ENCODE data around the gene ANO6. TPM values are rescaled to one million over a fixed set of nuclear protein-coding genes. Genes with fewer than 3 reads are reported as not detected.

The ANO6 gene
- total RNA-seq, 4 donors from 2014 or later, result 117 to 224 (median 170) TPM

DNA sequence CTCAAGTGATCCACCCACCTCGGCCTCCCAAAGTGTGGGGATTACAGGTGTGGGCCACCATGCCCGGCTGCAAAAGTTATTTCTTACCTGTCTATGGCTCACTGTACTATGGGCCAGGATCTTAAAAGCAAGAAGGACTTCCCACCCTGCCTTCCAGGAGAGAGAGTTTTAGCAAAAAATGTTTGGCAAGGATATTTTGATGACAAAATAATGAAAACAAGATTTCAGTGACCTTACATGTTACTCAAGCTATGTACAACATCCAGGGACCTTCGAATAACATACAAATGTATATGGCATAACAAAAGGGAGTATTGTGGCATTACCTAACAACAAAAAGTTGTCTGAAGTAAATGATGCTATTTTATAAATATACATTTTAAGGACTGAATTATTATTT is 55.1 kb downstream of the ANO6 start:
- no peak for TF ChIP-seq CTCF (IDR thresholded peaks at IDR 0.05)
- TF ChIP-seq POLR2AphosphoS5 (IDR thresholded peaks at IDR 0.05), result no peak
- no peak for TF ChIP-seq EP300 (IDR thresholded peaks at IDR 0.05)
- no peak for TF ChIP-seq POLR2A (IDR thresholded peaks at IDR 0.05)
- H3K4me3 ChIP-seq, result no peak overlapping the region
- 82 to 86% methylated on average over 2 of the region's 3 CpGs for WGBS, 2 donors (ENCODE audit: low coverage in 1 of 2)
- H3K9me3 ChIP-seq, result no peaks in the 10 kb centered on the region
- no peak for ATAC-seq
- H3K27me3 ChIP-seq, result no peaks in the 10 kb centered on the region
- H3K27ac ChIP-seq, result peak overlapping the region in 2 of 4 donors; percentile 17 to 40
- H3K4me1 ChIP-seq, result peaks cover 10 to 92% (median 30%) of the 10 kb centered on the region in 3 donors
- H3K36me3 ChIP-seq, result no peaks in the 10 kb centered on the region

DNA sequence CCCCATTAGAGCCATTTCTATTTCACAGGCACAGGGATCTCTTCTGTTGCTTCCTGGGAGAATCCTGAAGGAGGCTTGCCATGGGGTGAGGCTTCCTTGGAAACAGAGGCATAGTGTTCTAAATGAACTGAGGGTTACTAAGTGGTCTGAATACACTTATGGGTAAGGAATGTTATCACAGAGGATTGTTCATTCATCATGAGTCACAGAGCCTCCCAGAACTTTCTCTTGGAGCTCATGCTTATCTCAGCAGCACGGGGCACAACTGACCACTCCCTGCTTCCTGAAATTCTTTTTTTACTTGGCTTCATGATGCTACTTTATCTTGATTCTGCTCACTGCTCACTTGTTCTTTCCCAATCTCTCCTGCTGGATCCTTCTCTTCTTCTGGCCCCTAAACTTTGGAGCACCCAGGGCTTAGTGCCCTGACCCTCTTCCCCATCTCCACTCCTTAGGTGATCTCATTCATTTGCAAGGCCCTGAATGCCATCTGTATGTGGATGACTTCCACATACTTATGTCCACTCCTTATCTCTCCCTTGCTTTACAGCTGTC is 57.9 kb downstream of the ANO6 start:
- Histone ChIP-seq H3K9me3 (no peaks in the 10 kb centered on the region), H3K27me3 (no peaks in the 10 kb centered on the region), H3K4me1 (peaks cover 6 to 86% (median 26%) of the 10 kb centered on the region in 3 donors), H3K27ac (peak overlapping the region in 3 of 4 donors; percentile 33 to 59 (median 58)), H3K36me3 (no peaks in the 10 kb centered on the region), H3K4me3 (no peak overlapping the region)
- 14 to 30% methylated on average over 1 of the region's 1 CpG for WGBS, 2 donors (ENCODE audit: low coverage in 1 of 2)
- TF ChIP-seq POLR2AphosphoS5 (IDR thresholded peaks at IDR 0.05) (peak; percentile 21), CTCF (IDR thresholded peaks at IDR 0.05) (no peak), POLR2A (IDR thresholded peaks at IDR 0.05) (no peak)
- ATAC-seq, result peak; percentile 79

GRCh38 chr12:45276154-45276755 is 60.4 kb downstream of the ANO6 start:
- H3K36me3 ChIP-seq, result no peaks in the 10 kb centered on the region
- H3K27me3 ChIP-seq, result no peaks in the 10 kb centered on the region
- no peak overlapping the region for H3K4me3 ChIP-seq
- 58 to 75% methylated on average over 5 of the region's 5 CpGs for WGBS, 2 donors (ENCODE audit: low coverage in 1 of 2)
- peaks cover 0 to 79% (median 15%) of the 10 kb centered on the region in 3 donors for H3K4me1 ChIP-seq
- H3K9me3 ChIP-seq, result no peaks in the 10 kb centered on the region
- TF ChIP-seq EP300 (IDR thresholded peaks at IDR 0.05) (no peak), POLR2A (IDR thresholded peaks at IDR 0.05) (no peak)
- peak overlapping the region in 1 of 4 donors; percentile 20 for H3K27ac ChIP-seq
- no peak for ATAC-seq

- Histone ChIP-seq H3K27me3 (no peaks in the 10 kb centered on the region), H3K36me3 (no peaks in the 10 kb centered on the region), H3K4me3 (no peak overlapping the region), H3K9me3 (no peaks in the 10 kb centered on the region), H3K4me1 (peaks cover 0 to 61% (median 13%) of the 10 kb centered on the region in 3 donors), H3K27ac (peak overlapping the region in 1 of 4 donors; percentile 2)
- 86% methylated on average over 1 of the region's 1 CpG; no CpG with 5 or more reads in 1 of the 2 donors for WGBS, 2 donors (ENCODE audit: low coverage in 1 of 2)
- ATAC-seq, result no peak
- TF ChIP-seq CTCF (IDR thresholded peaks at IDR 0.05), result no peak
Observed at GRCh38 chr12:45278447-45278846, 62.6 kb downstream of the ANO6 start.

GRCh38 chr12:45279931-45280830 is 64.3 kb downstream of the ANO6 start:
- Histone ChIP-seq H3K27ac (no peak overlapping the region), H3K36me3 (no peaks in the 10 kb centered on the region), H3K4me1 (peaks cover 11 to 65% (median 18%) of the 10 kb centered on the region in 3 donors), H3K27me3 (no peaks in the 10 kb centered on the region), H3K4me3 (no peak overlapping the region), H3K9me3 (no peaks in the 10 kb centered on the region)
- ATAC-seq, result no peak
- 62 to 73% methylated on average over 2 to 4 of the region's 4 CpGs for WGBS, 2 donors (ENCODE audit: low coverage in 1 of 2)
- TF ChIP-seq POLR2AphosphoS5 (IDR thresholded peaks at IDR 0.05) (no peak), EP300 (IDR thresholded peaks at IDR 0.05) (no peak), POLR2A (IDR thresholded peaks at IDR 0.05) (no peak), CTCF (IDR thresholded peaks at IDR 0.05) (no peak)
